Measurements from ENCODE around the gene NOL4L. TPM values are rescaled to one million over a fixed set of nuclear protein-coding genes. Genes with fewer than 3 reads are reported as not detected.

Gene NOL4L
- total and polyA plus RNA-seq, 11 donors = 2.6 to 15.0 (median 6.7) TPM

- Histone ChIP-seq H3K36me3 (peaks cover 6 to 96% (median 92%) of the 10 kb centered on the region in 9 donors), H3K9me3 (no peaks in the 10 kb centered on the region), H3K4me1 (peaks cover 4 to 29% (median 17%) of the 10 kb centered on the region in 12 donors), H3K4me3 (no peak overlapping the region), H3K27me3 (no peaks in the 10 kb centered on the region), H3K27ac (no peak overlapping the region)
- no peak for DNase-seq
- intact Hi-C loops (cut with DNase I) = loop anchor here in 2 of 10 donors (10.0 kb wide), 2 partner anchors 49 to 71 kb away; no protein-coding TSS in a partner anchor
- TF ChIP-seq POLR2A (IDR thresholded peaks at IDR 0.05) (no peak), CTCF (IDR thresholded peaks at IDR 0.05) (no peak)
- WGBS, 4 donors = 92 to 96% (median 94%) methylated on average over 12 of the region's 12 CpGs
- no peak for ATAC-seq
Measured at GRCh38 chr20:32435449-32436107, 149.6 kb downstream of the NOL4L start.

GRCh38 chr20:32434434-32434833 lies 150.7 kb downstream of the NOL4L start:
- Histone ChIP-seq H3K27me3 (no peaks in the 10 kb centered on the region), H3K9me3 (no peaks in the 10 kb centered on the region), H3K4me3 (no peak overlapping the region), H3K4me1 (peaks cover 4 to 29% (median 17%) of the 10 kb centered on the region in 12 donors), H3K36me3 (peaks cover 6 to 100% (median 99%) of the 10 kb centered on the region in 9 donors), H3K27ac (peak overlapping the region in 6 of 12 donors; percentile 53 to 73 (median 60))
- no peak for ATAC-seq
- intact Hi-C loops (cut with DNase I) = loop anchor here in 3 of 10 donors (5.0 to 10.0 kb wide), 3 partner anchors 50 to 77 kb away; partner anchors contain the start of gene ASXL1 (in 1 of the 3)
- TF ChIP-seq POLR2A (IDR thresholded peaks at IDR 0.05) = no peak
- TF ChIP-seq CTCF (IDR thresholded peaks at IDR 0.05) = no peak
- peak in 1 of 5 donors; percentile 47 for DNase-seq
- WGBS, 4 donors = 85 to 89% (median 86%) methylated on average over 17 to 19 of the region's 19 CpGs

GRCh38 chr20:32433311-32434021 lies 151.7 kb downstream of the NOL4L start:
- intact Hi-C loops (cut with DNase I) = loop anchor here in 3 of 10 donors (5.0 to 10.0 kb wide), 3 partner anchors 51 to 76 kb away; partner anchors contain the start of gene ASXL1 (in 1 of the 3)
- TF ChIP-seq CTCF (IDR thresholded peaks at IDR 0.05) = no peak
- no peak for TF ChIP-seq POLR2A (IDR thresholded peaks at IDR 0.05)
- H3K27me3 ChIP-seq = no peaks in the 10 kb centered on the region

GRCh38 chr20:32432277-32432676 lies 152.9 kb downstream of the NOL4L start:
- ATAC-seq (peak in 1 of 4 donors; percentile 27), DNase-seq (no peak)
- H3K4me3 ChIP-seq = no peak overlapping the region
- peak overlapping the region in 6 of 12 donors; percentile 3 to 73 (median 38) for H3K27ac ChIP-seq
- H3K4me1 ChIP-seq = peaks cover 4 to 29% (median 17%) of the 10 kb centered on the region in 12 donors
- intact Hi-C loops (cut with DNase I) = loop anchor here in 3 of 10 donors (5.0 to 10.0 kb wide), 3 partner anchors 53 to 75 kb away; partner anchors contain the start of gene ASXL1 (in 1 of the 3)
- no peaks in the 10 kb centered on the region for H3K27me3 ChIP-seq
- H3K36me3 ChIP-seq = peaks cover 2 to 100% (median 94%) of the 10 kb centered on the region in 9 donors
- TF ChIP-seq CTCF (IDR thresholded peaks at IDR 0.05) (no peak), POLR2A (IDR thresholded peaks at IDR 0.05) (no peak)
- H3K9me3 ChIP-seq = no peaks in the 10 kb centered on the region
- WGBS, 4 donors = 26 to 45% (median 31%) methylated on average over 2 of the region's 2 CpGs

More at GRCh38 chr20:32433311-32434021, 151.7 kb downstream of the NOL4L start:
- WGBS, 4 donors = 43 to 51% (median 45%) methylated on average over 20 of the region's 20 CpGs
- ATAC-seq (peak; percentile 21 to 89 (median 48)), DNase-seq (peak in 2 of 5 donors; percentile 46 to 62)
- Histone ChIP-seq H3K36me3 (peaks cover 2 to 100% (median 99%) of the 10 kb centered on the region in 9 donors), H3K4me3 (no peak overlapping the region), H3K9me3 (no peaks in the 10 kb centered on the region), H3K4me1 (peaks cover 4 to 29% (median 17%) of the 10 kb centered on the region in 12 donors), H3K27ac (peak overlapping the region in 9 of 12 donors; percentile 19 to 73 (median 58))
